K562 (cell line): Measurements from ENCODE around the gene ADAT1. TPM values are rescaled to one million over a fixed set of nuclear protein-coding genes. Genes with fewer than 3 reads are reported as not detected.

ENCODE experiments used
- BRD9 ChIP-seq: fragments of 450-650 bp; IDR thresholded peaks from 2 replicates; pipeline ENCODE4 v1.6.1; 2018; ENCODE audit warnings: low read depth; ENCODE audit not compliant: partially characterized antibody
- FOXP1 ChIP-seq: sonication (generic); formaldehyde crosslinking; IDR thresholded peaks from 2 replicates; pipeline ENCODE4 v1.8.0; 2022; ENCODE audit warnings: mild to moderate bottlenecking, missing genetic modification reagents
- HMG20A ChIP-seq: fragments of 450-650 bp; formaldehyde crosslinking; conservative IDR thresholded peaks from 2 replicates; pipeline ENCODE4 v1.4.0; 2020; ENCODE audit warnings: mild to moderate bottlenecking, mixed read lengths
- KDM2B ChIP-seq: fragments of 250-450 bp; sonication (Bioruptor Pico); IDR thresholded peaks from 2 replicates; pipeline ENCODE4 v1.8.0; 2021; ENCODE audit warnings: mild to moderate bottlenecking, moderate library complexity
- MTA3 ChIP-seq: fragments of 450-650 bp; formaldehyde crosslinking; IDR thresholded peaks from 2 replicates; pipeline ENCODE4 v1.6.1; 2017; ENCODE audit warnings: mild to moderate bottlenecking, borderline replicate concordance
- POLR2A ChIP-seq: fragments of 450-650 bp; conservative IDR thresholded peaks from 2 replicates; pipeline ENCODE4 v1.6.1; 2016
- REST ChIP-seq, 2 experiments: fragments of 450-650 bp; formaldehyde crosslinking in 1 of 2; IDR thresholded peaks; 2 replicates each; pipeline versions ENCODE4 v1.4.0 to v1.6.1; 2014 to 2020; ENCODE audit warnings: mild to moderate bottlenecking in 2 of 2, borderline replicate concordance in 1 of 2, low read depth in 1 of 2
- SOX6 ChIP-seq: fragments of 450-650 bp; IDR thresholded peaks from 2 replicates; pipeline ENCODE4 v1.6.1; 2014; ENCODE audit warnings: mild to moderate bottlenecking
- ZNF263 ChIP-seq: sonication (generic); formaldehyde crosslinking; IDR thresholded peaks from 2 replicates; pipeline ENCODE4 v1.8.0; 2022; ENCODE audit warnings: mild to moderate bottlenecking, missing genetic modification reagents, borderline replicate concordance
- polyA plus RNA-seq, 8 experiments: library from polyadenylated mRNA; depleted of rRNA in 4 of 8; stranded (reverse) in 5 of 8; unstranded in 3 of 8; fragments of >200 nt; fragmentation: Nextera tagmentation in 2 of 8; fragmentation: Illumina TruSeq in 1 of 8; extraction: Ambion mirVana in 2 of 8; extraction: Trizol in 1 of 8; gene quantifications; 2 replicates each; pipeline versions ENCODE4 v1.2.1 to v1.2.3, GENCODE V29; 2011 to 2014; ENCODE audit warnings: inconsistent platforms in 1 of 8, missing spikeins in 1 of 8
- total RNA-seq, 7 experiments: library from RNA; depleted of rRNA in 6 of 7; stranded (reverse); fragments of >200 nt in 6 of 7; fragmentation: Illumina TruSeq in 2 of 7; extraction: Trizol in 2 of 7; gene quantifications; 2 replicates each; pipeline versions ENCODE4 v1.2.1 to v1.2.3, GENCODE V29; 2011 to 2021; ENCODE audit warnings: low replicate concordance in 1 of 7
- TF ChIP-seq, protein P1 (sequence below): conservative IDR thresholded peaks from 2 replicates; pipeline ENCODE4 v1.6.1; 2011; ENCODE audit warnings: low read depth, mild to moderate bottlenecking, low read length; ENCODE audit not compliant: control insufficient read depth
- TF ChIP-seq, protein P2 (sequence below): fragments of 450-650 bp; formaldehyde crosslinking; IDR thresholded peaks from 2 replicates; pipeline ENCODE4 v1.4.0; 2022; ENCODE audit warnings: missing genetic modification characterization

ADAT1 gene
- total and polyA plus RNA-seq, 9 of the 15 experiments (the other 6 are each of a cell fraction or from before 2014, with no cell fraction given): 16.0 to 36.7 (median 28.2) TPM

DNA sequence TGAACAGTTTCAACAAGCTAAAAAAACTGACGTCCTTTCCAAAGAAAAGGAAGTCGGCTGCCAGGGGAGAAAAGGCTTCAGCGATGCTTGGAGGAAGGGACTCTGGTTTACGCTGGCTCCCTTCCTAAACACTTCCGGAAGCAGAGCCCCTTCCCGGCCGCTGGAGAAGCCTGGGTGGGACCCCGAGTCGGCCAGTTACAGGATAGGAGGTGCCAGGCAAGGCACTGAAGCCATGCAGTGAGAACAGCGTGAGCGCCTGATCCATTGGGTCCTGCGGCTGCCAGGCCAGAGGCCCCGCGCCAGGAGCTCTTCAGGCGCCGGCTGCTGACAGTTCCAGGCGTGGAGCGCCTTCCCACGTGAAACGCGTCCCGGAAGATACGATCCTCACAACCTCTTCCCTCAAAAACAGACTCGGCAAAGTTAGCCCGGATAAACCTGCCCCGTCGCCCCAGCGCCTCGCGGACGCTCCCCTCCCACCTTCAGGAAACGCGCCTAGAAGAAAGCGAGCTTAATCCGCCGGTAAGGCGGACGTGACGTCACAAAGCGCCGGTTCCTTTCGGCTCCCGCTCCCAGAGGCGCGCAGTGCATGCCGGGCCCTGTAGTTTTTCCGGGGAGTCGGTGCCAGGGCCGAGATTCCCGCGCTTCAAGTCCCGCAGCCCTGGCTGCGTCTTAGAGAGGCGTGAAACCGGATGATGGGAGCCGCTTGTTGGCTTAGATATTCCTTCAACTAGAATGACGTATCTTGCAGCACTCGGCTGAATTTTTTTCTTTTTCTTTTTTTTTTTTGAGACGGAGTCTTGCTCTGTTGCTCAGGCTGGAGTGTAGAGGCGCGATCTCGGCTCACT is at the start of gene ADAT1 (continued):
- TF ChIP-seq, protein P1, sequence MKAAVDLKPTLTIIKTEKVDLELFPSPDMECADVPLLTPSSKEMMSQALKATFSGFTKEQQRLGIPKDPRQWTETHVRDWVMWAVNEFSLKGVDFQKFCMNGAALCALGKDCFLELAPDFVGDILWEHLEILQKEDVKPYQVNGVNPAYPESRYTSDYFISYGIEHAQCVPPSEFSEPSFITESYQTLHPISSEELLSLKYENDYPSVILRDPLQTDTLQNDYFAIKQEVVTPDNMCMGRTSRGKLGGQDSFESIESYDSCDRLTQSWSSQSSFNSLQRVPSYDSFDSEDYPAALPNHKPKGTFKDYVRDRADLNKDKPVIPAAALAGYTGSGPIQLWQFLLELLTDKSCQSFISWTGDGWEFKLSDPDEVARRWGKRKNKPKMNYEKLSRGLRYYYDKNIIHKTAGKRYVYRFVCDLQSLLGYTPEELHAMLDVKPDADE: peak; percentile 90
- TF ChIP-seq POLR2A (peak; percentile 92), ZNF263 (CRISPR knock-in tag) (no peak), BRD9 (no peak), REST (IDR thresholded peaks at IDR 0.05; ENCODE audit: borderline replicate concordance) (peak; percentile 60), REST (CRISPR knock-in tag; IDR thresholded peaks at IDR 0.05; ENCODE audit: low read depth) (no peak), KDM2B (CRISPR knock-in tag) (no peak), SOX6 (no peak), MTA3 (peak; percentile 47; the same call in 1 of the 2 replicates), FOXP1 (CRISPR knock-in tag) (0 out of 2 replicates have a peak, but pooled peaks have one; percentile 59), HMG20A (CRISPR knock-in tag) (no peak)
- TF ChIP-seq, protein P2, sequence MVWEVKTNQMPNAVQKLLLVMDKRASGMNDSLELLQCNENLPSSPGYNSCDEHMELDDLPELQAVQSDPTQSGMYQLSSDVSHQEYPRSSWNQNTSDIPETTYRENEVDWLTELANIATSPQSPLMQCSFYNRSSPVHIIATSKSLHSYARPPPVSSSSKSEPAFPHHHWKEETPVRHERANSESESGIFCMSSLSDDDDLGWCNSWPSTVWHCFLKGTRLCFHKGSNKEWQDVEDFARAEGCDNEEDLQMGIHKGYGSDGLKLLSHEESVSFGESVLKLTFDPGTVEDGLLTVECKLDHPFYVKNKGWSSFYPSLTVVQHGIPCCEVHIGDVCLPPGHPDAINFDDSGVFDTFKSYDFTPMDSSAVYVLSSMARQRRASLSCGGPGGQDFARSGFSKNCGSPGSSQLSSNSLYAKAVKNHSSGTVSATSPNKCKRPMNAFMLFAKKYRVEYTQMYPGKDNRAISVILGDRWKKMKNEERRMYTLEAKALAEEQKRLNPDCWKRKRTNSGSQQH (CRISPR knock-in tag): no peak
